LNCAP (cell line): ENCODE data around the gene PAEP.

Source experiments
- TF ChIP-seq, protein P1 (sequence below): fragments of 450-650 bp; IDR thresholded peaks from 2 replicates; pipeline ENCODE4 v1.5.1; 2017; ENCODE audit warnings: mild to moderate bottlenecking

Gene PAEP

DNA sequence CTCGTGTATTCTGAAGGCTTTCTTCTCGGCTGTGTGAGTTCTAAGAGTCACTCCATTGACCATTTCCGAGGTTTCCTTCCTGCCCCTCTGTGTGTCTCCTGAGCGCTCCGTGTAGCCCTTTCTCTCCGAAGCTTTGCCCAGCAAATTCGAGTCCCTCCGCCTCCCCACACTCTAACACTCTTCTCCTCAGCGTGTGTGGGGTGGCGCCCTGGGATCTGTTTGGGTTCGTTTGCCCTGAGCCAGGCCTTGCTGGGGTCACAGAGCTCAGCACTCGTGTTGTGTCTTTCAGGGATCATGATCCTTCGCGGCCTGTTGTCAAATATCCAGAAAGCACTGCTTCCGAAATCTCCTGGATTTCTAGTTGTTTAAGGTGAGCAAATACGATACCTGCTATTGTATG is 5.6 kb upstream of the PAEP start:
- TF ChIP-seq, protein P1, sequence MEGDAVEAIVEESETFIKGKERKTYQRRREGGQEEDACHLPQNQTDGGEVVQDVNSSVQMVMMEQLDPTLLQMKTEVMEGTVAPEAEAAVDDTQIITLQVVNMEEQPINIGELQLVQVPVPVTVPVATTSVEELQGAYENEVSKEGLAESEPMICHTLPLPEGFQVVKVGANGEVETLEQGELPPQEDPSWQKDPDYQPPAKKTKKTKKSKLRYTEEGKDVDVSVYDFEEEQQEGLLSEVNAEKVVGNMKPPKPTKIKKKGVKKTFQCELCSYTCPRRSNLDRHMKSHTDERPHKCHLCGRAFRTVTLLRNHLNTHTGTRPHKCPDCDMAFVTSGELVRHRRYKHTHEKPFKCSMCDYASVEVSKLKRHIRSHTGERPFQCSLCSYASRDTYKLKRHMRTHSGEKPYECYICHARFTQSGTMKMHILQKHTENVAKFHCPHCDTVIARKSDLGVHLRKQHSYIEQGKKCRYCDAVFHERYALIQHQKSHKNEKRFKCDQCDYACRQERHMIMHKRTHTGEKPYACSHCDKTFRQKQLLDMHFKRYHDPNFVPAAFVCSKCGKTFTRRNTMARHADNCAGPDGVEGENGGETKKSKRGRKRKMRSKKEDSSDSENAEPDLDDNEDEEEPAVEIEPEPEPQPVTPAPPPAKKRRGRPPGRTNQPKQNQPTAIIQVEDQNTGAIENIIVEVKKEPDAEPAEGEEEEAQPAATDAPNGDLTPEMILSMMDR, result no peak

DNA sequence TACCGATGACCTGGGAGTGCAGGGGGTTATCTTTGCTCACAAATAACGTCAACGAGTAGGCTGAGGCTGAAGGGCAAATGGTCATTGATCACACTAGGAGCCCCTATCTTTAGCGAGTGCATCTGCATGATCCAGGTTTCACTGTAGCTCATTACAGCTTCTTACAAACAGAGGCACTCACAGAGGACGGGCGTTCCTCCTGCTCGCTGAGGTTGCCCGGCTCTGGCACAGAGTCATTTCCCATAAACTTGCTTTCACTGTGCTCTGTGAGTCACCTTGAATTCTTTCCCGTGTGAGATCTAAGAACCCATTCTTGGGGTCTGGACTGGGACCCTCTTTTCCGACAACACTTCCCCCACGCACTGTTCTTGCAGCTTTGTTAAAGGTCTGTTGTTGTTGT is 1.9 kb upstream of the PAEP start:
- TF ChIP-seq, protein P1, result no peak

DNA sequence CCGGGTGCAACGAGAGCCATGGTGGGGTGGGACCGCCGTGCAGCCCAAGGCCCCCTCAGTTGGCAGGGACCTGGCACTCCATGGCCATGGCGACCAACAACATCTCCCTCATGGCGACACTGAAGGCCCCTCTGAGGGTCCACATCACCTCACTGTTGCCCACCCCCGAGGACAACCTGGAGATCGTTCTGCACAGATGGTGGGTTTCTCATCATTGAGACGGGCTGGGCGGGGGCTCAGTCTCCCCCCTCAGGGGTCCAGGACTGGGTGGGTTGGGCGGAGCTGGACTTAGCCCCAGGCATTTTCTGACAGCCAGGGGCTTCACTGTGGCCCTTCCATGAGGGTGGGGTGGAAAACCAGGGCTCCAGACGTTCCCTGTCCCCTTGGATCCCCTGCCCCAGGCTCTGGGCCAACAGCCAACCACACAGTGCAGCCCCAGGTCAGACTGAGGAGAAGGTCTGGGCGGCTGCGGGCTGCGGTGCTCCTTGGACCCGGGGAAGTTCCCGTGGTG is 734 bp downstream of the PAEP start:
- TF ChIP-seq, protein P1, result no peak

DNA sequence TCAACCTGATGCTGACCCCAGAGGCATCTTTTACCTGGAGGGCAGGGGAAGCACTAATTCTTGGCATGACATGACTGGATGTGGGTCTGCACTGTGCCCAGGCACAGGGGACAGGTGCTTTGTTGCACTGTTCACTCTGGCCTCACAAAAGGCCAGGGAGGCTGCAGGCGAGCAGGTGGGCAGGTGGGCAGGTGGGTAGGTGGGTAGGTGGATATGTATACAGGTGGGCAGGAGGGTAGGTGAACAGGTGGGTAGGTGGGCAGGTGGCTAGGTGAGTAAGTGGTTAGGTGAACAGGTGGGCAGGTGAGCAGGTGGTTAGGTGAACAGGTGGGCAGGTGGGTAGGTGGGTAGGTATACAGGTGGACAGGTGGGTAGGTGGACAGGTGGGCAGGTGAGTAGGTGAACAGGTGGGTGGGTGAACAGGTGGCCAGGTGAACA is 1.5 kb downstream of the PAEP start:
- TF ChIP-seq, protein P1, result no peak

DNA sequence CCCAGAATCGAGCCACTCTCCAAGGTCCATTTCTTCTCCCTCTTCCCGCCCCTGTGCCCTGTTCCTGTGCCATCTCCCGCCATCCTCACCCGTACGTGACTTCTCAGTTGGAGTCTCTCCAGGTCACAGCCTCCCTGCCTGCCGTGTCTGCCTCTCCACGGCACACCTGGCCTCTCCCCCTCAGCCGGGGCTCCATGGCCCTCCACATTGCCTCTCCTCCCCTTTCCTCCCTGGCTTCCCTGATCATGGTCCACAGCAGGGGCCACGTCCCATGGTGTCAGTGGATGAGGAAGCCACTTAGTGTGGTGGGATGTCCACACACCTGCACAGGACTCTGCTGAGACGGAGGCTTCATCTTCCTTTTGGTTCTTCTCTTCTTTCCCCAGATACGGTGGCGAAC is 2.3 kb downstream of the PAEP start:
- TF ChIP-seq, protein P1, result no peak

DNA sequence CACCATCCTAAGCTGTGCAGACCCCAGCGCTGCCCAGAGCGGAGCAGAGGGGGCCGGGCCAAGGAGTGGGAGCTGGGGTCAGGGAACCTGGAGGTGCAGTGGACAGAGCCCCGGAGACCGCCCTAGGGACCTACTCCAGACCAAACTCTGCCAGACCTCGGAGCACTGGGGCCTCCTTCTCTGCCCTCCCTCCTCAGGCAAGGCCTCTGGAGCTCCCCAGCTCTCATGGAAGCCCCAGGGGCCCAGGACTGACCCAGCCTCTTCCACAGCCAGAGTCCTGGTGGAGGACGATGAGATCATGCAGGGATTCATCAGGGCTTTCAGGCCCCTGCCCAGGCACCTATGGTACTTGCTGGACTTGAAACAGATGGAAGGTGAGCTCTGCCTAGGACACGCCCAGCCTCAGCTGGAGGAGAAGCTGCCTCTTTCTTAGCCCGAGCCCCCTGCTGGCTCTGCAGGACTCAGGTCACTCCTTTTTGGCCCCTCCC is 3.6 kb downstream of the PAEP start:
- TF ChIP-seq, protein P1, result no peak

DNA sequence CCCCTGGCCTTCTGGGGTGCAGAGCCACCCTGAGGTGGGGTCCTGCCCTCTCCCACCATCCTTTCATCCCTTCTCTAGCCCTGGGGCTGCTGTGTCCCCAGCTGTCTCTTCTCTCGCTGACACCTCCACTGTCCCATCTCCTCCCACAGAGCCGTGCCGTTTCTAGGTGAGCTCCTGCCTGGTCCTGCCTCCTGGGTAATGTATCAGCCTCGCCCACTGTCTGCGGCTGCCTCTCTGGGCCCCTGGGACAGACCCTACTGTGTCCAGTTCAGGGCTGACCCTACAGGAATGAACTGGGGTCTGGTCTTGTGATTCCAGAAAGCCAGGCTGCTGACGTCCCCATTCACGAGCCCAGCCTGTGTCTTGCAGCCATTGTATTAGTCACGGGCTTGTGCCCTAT is 4.1 kb downstream of the PAEP start:
- TF ChIP-seq, protein P1, result no peak

DNA sequence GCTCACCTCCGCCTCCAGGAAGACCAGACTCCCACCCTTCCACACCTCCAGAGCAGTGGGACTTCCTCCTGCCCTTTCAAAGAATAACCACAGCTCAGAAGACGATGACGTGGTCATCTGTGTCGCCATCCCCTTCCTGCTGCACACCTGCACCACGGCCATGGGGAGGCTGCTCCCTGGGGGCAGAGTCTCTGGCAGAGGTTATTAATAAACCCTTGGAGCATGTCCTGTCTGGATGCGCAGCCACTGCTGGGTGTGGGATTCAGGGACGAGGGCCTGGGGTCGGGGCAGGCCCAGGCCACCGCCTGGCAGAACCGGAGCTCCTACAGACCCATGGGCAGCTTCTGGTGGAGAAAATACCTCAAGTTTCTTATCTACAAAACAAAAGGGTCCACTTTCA is 5.0 kb downstream of the PAEP start:
- TF ChIP-seq, protein P1, result no peak
